HG03521 (cell line): Measurements from ENCODE around the gene GLMP.
"Not testable (repeated sequence)": the region's sequence is repeated elsewhere in the genome, so short reads cannot be mapped to it uniquely, and the experiment has no call there.

Source experiments
- ATAC-seq: cut with Tn5 transposase; IDR thresholded peaks from one replicate; pipeline ENCODE4 v1.9.1; 2021; ENCODE audit warnings: mild to moderate bottlenecking, moderate library complexity; ENCODE audit not compliant: unreplicated experiment

The GLMP gene, protein sequence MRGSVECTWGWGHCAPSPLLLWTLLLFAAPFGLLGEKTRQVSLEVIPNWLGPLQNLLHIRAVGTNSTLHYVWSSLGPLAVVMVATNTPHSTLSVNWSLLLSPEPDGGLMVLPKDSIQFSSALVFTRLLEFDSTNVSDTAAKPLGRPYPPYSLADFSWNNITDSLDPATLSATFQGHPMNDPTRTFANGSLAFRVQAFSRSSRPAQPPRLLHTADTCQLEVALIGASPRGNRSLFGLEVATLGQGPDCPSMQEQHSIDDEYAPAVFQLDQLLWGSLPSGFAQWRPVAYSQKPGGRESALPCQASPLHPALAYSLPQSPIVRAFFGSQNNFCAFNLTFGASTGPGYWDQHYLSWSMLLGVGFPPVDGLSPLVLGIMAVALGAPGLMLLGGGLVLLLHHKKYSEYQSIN

DNA sequence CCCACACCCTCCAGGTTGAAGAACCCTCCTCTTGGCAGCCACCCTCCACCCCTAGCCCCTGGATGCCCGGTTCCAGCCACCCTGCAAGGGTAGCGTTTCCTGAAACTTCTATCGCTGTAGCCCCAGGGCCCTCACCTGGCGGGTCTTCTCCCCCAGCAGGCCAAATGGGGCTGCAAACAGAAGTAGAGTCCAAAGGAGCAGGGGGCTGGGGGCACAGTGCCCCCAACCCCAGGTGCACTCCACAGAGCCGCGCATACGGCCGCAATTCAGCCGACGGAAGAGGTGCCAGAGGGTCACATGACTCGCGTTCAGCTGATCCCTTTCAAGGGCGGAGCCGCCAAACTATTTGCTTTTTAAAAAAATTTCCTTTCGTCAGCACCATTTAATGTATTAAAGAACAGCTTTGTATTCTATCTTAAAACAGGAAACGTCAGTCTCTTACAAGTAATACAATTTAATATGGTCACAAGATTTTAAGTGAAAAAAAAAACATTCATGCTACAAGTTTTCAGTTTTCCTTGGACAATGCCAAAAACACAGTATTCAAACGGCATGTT lies at the start of gene GLMP:
Gene GLMP (minus strand): TSS at position 289 of the 557 bp plus-strand sequence. CDS start 34 bp downstream, at position 255.
- ATAC-seq = no peak

DNA sequence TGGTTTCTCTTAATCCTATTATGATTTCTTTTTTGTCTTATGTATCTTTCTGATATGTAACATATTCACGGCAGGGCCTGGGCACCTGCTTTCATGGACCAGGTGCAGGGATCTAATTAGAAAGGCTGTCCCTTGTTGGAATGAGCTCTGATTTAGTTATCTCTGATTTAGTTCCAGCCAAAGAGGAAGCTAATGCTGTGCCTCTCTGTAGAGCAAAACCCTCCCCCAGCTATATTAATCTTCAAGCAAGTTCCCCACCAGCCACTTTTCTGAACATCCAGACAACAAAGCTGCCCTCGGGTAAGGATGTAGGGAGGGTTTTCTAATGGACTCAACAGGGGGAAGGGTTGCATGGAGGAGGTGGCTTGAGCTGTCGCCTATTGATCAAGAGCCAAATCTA lies 48.9 kb upstream of the GLMP start:
- no peak for ATAC-seq

DNA sequence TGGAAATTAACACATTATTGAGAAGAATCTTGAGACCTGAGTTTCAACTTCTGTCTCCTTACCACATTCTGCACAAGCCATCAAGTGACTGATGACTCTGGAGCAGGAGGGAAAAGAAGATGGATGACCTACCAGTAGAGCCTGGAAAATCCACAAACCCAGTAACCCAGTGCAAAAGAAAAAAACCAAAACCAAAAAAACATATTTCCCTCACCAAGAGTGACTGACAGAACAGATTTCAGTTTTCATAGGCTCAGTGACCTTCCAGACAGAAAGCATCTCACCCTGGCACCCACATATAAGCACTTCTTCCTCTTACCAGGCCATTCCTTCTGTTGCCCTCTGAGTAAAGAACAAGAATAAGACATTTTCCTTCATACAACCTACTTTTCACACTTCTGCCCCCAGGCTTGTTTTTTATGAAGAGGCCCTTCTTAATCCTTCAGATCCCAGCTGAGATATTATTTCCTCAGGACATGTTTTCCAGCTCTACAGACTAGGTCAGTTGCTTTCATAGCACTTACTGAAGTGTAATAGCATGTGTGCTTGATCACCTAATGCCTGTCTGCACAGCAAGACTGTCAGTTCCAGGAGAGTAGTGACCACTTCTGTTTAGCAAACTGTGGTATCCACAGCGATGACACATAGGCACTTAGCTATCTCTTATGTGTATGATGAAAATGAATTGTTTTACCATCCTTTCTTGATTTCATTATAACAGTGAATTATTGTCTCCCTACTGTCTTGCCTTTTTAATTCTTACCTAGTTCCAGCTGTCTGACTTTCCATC lies 46.9 kb upstream of the GLMP start:
- ATAC-seq = no peak

DNA sequence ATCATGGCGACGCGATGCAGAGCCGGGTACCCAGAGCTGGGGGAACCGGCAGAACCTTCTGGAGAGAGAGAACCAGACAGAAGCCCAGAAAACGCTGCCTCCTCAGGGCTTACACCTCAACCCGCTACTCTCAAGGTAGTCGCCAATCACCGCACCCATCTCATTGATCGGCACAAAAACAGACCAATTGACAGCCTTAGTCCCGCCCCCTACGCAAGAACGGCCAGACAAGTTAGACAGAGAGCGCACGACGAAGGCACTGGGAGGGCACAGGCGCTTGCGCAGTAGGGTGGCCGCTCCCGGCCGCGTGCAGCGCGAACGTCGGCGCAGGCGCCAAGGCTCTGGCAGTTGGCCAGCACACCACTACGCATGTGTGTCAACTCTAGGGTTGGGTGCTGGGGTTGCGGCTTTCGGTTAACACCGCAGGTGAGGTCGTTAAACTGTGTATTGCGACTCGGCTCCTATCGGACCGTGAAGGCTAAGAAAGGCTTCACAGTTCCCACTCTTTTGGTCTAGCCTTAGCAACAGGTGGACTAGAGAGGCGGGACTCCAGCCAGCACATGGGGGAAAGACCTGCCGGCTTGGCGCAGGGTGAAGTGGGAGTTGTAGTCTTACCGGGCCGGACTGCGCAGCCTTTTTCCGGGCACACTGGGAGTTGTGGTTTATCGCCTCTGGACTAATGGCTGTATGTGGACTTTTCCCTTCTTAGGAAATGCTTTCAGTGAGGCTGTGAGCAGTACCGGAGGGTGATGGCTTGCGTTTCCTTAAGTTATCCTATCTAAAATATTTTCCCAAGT lies 42.9 kb upstream of the GLMP start, which contains the start of the genes CCT3 and TSACC:
Gene CCT3 (minus strand): TSS at position 113 of the 797 bp plus-strand sequence. CDS start 108 bp downstream, at position 5.
Gene TSACC (plus strand): TSS at position 347 of the 797 bp plus-strand sequence. CDS start 1,232 bp downstream, outside the sequence.
- peak; percentile 90 for ATAC-seq

DNA sequence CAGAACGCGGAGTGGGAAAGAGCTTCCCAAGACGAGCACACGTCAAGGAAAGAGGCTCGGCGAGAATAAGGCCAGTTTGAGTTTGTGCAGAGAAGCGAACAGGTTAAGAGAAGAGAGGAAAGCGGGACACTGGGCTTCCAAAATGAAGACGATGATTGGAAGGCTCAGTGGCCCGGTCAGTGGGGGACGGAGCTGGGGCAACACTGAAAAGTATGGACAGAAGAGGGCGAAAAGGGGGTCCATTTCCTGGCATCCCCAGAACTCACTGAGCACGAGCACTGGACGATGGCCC lies 42.4 kb upstream of the GLMP start:
- no peak for ATAC-seq

DNA sequence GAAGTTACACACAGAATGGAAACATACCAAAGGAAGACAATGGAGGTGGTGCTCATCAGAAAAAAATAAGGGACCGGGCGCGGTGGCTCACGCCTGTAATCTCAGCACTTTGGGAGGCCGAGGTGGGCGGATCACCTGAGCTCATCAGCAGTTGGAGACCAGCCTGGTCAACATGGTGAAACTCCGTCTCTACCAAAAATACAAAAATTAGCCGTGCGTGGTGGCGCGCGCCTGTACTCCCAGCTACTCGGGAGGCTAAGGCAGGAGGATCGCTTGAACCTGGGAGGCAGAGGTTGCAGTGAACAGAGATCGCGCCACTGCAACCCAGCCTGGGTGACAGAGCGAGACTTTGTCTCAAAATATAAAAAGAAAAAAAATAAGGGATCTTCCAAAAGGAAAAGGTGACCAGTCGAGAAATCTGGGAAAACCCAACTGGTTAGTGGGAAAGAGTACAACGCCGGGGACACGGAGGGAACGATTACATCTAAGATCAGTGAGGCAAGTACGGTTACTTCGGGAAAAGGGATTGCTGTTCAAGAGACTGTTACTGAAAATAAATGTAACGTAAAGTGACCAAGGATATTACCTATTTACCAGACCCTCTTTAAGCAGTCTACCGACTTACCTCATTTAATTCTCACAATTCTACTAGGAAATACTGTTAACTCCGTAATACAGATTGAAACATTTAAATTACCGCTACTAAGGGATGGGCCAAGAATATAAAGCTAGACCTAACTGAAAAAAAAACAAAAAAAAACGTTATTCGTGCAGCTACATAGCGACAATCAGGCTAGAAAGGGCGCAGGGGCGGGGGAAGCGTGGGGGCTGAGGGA lies 41.8 kb upstream of the GLMP start:
- ATAC-seq = no peak

DNA sequence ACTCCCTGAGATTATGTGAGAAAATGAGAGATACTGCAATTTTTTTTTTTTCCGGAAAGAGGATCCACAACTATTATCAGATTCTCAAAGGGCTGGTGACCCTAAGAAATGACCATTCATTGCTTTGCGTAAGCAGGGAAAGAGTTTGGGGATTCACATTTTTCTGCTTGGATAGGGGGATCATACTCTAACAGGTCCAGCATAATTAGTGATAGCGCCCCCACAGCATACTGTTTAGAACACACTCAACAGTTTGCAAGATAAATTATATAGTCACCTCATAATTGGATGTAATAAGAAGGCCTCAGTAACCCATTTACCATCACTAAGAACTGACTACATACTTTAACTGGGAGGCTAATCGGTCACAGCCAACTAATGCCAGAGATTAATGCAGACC lies 40.8 kb upstream of the GLMP start:
- ATAC-seq = no peak

DNA sequence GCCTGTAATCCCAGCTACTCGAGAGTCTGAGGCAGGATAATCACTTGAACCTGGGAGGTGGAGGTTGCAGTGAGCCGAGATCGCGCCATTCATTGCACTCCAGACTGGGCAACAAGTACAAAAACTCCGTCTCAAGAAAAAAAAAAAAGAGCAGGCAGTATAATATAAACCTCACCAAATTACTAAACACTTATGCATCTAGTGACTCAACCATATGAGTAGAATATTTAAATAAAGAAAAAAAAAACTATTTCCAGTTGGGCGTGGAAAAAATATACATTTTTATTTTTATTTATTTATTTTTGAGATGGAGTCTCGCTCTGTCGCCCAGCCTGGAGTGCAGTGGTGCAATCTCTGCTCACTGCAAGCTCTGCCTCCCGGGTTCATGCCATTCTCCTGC lies 27.7 kb upstream of the GLMP start:
- not testable (repeated sequence) for ATAC-seq

DNA sequence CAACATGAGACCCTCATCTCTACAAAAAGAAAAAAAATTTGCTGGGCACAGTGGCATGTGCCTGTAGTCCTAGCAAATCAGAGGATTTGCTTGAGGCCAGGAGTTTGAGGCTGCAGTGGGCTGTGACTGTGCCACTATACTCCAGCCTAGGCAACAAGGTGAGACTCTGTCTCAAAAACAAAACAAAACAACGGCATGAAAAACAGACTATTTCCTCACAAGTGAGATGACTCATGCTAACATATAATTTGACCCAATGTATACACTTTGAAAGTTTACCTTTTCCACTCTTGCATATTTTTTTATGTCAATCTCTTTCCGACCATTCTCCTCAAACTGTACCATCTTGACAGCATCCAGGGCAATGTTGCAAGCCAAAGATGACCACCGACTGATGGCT lies 25.1 kb upstream of the GLMP start:
- no peak for ATAC-seq

DNA sequence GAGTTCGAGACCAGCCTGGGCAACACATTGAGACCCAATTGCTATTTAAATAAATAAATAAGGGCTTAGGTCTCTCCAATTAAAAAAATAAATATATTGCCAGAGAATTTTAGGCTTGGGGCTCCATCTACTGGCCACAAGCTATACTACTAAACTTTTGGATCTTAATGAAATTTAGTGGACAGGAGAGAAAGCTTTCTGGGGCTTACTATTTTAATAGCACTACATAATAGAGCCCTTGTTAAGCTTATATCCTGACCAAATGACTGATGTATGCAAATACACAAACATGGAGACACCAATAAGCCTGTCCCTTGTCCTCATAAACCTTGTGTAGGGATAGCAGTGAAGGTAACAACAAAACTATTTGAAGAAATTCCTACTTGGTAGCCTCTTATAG lies 24.2 kb upstream of the GLMP start:
- no peak for ATAC-seq

DNA sequence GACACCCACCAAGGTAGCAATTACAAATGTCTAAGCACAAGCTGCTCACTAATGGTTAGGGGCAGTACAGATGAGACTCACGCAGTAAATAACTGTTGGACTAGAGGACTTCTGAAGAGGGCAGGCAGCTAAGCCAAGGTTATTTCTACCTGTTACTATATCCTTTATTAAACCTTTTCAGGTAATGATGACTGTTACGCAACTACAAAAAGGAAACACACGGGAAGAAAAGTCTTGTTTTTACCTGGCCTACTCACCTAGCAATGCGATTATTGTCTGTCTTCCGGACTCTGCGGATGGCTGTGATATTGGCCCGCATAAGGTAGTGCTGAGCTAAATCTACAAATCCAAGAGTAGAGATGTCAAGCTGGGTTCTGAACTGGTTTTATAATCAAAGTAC lies 21.4 kb upstream of the GLMP start:
- no peak for ATAC-seq

DNA sequence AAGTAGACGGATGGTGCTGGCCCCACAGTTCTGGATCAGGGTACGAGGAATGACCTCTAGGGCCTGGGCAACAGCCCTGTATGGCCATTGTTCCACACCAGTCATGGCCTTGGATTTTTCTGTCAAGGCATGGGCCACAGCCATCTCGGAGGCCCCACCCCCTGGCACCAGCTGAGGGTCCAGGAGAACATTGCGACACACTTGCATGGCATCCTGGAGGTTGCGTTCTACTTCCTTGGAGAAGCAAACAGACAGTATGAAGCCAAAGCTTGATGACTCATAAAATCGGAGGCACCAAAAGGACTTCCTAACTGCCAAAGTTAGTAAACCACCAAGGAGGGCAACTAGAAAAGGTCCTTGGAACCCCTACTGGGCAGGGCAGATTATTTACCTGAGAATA lies 15.5 kb upstream of the GLMP start:
- ATAC-seq = no peak

DNA sequence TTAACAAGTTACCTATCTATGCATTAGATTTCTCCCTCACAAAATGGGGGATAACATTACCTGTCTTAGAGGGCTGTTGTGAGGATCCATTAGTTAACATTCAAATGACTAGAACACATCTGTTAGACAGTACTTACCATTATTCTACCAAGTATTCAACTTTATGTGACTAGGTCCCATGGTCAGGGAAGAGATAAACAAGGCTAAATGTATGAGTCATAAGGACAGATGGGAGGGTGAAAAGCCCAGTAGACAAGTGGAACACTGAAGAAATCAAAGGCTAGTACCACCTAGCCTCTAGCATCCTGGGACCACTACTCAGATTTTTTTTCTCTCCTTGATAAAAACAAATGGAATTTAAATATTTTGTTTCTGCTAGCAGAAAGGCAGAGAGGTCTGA lies 12.6 kb upstream of the GLMP start:
- ATAC-seq = no peak

DNA sequence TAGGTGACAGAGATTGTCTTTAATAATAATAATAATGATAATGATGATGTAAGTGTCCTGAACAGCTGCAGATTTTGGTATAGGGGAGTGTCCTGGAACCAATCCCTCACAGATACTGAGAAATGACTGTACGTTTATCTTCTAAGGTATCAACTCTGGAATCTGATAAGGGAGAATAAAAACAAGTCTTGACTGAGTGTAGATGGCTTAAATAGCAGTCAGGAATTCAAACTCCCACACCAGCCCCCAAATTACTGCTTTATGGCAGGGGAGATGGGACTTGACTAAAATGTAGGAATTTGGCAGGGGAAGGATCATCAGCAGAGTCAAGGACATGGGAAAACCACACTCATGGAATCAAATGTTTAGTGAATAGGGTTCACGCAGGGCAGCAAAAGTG lies 9.7 kb upstream of the GLMP start:
- no peak for ATAC-seq

DNA sequence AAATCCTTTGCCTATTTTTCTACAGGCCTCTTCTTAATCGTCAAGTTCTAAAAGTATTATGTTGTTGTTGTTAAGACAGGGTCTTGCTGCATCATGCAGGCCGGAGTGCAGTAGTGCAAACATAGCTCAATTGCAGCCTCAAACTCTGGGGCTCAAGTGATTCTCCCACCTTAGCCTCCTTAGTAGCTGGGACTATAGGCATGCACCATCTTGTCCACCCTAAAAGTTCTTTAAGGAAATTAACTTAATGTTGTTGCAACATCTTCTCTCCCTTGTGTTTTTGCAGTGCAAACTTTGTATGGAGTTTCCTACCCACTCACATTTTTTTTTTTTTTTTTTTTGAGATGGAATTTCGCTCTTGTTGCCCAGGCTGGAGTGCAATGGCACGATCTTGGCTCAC lies 7.8 kb upstream of the GLMP start:
- no peak for ATAC-seq

DNA sequence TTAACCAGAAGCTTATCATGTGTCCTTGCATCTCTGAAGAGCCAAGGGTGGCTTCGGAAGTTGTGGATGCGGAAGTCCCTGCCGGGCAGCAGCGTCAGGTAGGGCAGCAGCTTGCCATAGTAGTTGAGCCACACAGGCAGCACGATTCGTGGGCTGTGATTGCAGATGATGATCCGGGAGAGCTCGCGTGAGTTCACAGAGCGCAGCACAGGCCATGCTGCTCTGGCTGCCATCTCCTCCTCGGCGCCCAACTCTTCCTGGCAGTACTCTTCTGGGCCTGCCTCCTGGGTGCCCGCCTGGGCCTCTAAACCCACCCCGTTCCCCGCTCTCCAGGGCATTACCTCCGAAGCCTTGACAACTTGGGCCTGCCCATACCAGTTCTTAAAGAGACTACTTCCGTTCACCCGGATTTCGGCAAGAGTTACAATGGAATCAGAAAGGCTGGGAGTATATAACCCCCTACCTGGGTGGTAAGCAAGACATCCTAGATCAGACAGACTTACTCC lies 3.4 kb upstream of the GLMP start, which contains the start of gene VHLL:
Gene VHLL (minus strand): TSS at position 456 of the 506 bp plus-strand sequence. CDS start 118 bp downstream, at position 338.
- no peak for ATAC-seq

DNA sequence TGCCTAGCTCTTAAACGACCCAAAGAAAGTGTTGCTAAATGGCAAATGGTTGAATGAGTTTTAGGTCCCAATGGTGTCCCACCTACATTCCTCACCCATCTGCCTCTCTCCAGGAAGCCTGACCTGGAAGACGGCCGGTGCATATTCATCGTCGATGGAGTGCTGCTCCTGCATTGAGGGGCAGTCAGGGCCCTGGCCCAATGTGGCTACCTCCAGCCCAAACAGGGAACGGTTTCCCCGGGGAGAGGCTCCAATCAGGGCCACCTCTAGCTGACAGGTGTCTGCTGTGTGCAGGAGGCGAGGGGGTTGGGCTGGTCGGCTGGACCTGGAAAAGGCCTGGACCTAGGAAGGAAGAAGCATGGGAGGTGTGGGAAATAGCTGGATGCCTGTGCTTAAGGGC lies 1.6 kb downstream of the GLMP start:
- no peak for ATAC-seq

DNA sequence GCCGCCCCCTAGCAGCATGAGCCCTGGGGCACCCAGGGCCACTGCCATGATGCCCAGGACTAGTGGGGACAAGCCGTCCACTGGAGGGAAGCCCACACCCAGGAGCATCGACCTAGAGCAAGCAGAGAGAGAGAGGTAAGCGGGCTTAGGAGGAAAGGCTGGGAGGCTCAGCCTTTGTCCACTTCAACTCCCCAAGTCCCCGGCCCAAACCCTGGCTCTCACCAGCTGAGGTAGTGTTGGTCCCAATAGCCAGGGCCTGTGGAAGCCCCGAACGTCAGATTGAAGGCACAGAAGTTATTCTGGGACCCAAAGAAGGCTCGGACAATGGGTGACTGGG lies 2.4 kb downstream of the GLMP start:
- ATAC-seq = no peak

DNA sequence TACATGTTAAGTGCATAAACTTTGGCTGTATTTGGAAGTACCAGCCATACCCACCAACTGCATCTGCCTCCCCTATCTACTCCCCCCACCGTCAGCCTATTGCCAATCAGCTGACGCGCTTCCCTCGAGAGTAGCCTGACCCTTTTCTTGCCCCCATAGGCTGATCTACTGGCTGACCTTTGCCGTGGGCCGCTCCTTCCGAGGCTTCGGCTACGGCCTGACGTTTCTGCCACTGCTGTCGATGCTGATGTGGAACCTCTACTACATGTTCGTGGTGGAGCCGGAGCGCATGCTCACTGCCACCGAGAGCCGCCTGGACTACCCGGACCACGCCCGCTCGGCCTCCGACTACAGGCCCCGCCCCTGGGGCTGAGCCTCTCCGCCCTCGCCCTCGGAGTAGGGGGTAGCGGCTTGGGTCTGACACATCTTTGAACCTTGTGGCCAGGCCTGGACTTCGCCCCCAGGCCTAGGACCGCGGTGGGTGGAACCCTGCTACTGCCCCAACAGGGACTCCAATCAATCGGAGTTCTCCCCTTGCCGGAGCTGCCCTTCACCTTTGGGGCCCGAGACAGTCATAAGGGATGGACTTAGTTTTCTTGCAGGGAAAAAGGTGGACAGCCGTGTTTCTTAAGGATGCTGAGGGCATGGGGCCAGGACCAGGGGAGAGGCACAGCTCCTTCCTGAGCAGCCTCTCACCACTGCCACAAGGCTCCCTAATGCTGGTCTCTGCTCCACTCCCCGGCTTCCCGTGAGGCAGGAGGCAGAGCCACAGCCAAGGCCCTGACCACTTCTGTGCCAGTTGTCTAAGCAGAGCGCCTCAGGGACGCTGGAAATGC lies 4.0 kb downstream of the GLMP start:
- no peak for ATAC-seq
